ENCODE data around the gene PIP5K1B. TPM values are rescaled to one million over a fixed set of nuclear protein-coding genes. Genes with fewer than 3 reads are reported as not detected.

The PIP5K1B gene
- total RNA-seq, 1 experiment from 2014 or later = 0.20 TPM

GRCh38 chr9:68905129-68905528 lies 200.1 kb downstream of the PIP5K1B start:
- Histone ChIP-seq H3K9me3 (ENCODE audit: control insufficient read depth in 1 of 2, insufficient read depth in 1 of 2, low read depth in 1 of 2, low read length in 2 of 2) (no peaks in the 10 kb centered on the region), H3K4me1 (ENCODE audit: control insufficient read depth in 1 of 2, insufficient read depth in 2 of 2, low read length in 2 of 2) (no peaks in the 10 kb centered on the region), H3K27ac (ENCODE audit: low read depth, low read length) (no peak overlapping the region), H3K4me3 (replicated peaks in 1 of 2; ENCODE audit: low read depth in 1 of 2, low read length in 2 of 2) (no peak overlapping the region), H3K9ac (ENCODE audit: low read length) (no peak overlapping the region), H4K20me1 (ENCODE audit: insufficient read depth) (no peaks in the 10 kb centered on the region; the same call in 1 of the 2 replicates), H2AFZ (ENCODE audit: low read depth, low read length, poor library complexity, severe bottlenecking) (no peak overlapping the region), H3K4me2 (ENCODE audit: low read length) (no peak overlapping the region), H3K27me3 (ENCODE audit: insufficient read depth, low read length) (peaks cover 32% of the 10 kb centered on the region), H3K36me3 (ENCODE audit: control insufficient read depth in 1 of 2, insufficient read depth in 2 of 2, low read length in 2 of 2) (no peaks in the 10 kb centered on the region), H3K79me2 (ENCODE audit: insufficient read depth, low read length) (no peaks in the 10 kb centered on the region), H3K9me2 (ENCODE audit: insufficient read depth) (no peaks in the 10 kb centered on the region)
- ChIA-PET CTCF (no interaction called here), POLR2A (no interaction called here), RAD21 (ENCODE audit: low non-redundant PET in 1 of 2, low total read pairs in 2 of 2, uncharacterized antibody in 2 of 2, unreplicated experiment in 2 of 2) (no interaction called here)
- no TSS peak for BruUV-seq (replicated peaks)
- DNase-seq (ENCODE audit: low read depth, low spot score) = no peak
- no peak for ATAC-seq
- intact Hi-C loops (cut with micrococcal nuclease) = no loop called here
- TF ChIP-seq JUND (IDR thresholded peaks at IDR 0.05) = no peak
- no peak for TF ChIP-seq ZFX (IDR thresholded peaks at IDR 0.05)
- no peak for TF ChIP-seq CEBPB (IDR thresholded peaks at IDR 0.05; ENCODE audit: low read depth)
- no peak for TF ChIP-seq ATF3 (IDR thresholded peaks at IDR 0.05)
- TF ChIP-seq, protein P1, sequence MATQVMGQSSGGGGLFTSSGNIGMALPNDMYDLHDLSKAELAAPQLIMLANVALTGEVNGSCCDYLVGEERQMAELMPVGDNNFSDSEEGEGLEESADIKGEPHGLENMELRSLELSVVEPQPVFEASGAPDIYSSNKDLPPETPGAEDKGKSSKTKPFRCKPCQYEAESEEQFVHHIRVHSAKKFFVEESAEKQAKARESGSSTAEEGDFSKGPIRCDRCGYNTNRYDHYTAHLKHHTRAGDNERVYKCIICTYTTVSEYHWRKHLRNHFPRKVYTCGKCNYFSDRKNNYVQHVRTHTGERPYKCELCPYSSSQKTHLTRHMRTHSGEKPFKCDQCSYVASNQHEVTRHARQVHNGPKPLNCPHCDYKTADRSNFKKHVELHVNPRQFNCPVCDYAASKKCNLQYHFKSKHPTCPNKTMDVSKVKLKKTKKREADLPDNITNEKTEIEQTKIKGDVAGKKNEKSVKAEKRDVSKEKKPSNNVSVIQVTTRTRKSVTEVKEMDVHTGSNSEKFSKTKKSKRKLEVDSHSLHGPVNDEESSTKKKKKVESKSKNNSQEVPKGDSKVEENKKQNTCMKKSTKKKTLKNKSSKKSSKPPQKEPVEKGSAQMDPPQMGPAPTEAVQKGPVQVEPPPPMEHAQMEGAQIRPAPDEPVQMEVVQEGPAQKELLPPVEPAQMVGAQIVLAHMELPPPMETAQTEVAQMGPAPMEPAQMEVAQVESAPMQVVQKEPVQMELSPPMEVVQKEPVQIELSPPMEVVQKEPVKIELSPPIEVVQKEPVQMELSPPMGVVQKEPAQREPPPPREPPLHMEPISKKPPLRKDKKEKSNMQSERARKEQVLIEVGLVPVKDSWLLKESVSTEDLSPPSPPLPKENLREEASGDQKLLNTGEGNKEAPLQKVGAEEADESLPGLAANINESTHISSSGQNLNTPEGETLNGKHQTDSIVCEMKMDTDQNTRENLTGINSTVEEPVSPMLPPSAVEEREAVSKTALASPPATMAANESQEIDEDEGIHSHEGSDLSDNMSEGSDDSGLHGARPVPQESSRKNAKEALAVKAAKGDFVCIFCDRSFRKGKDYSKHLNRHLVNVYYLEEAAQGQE (IDR thresholded peaks at IDR 0.05; ENCODE audit: low read depth) = no peak
- TF ChIP-seq POLR2A (IDR thresholded peaks at IDR 0.05; ENCODE audit: borderline replicate concordance, extremely low read depth, insufficient read depth, insufficient read length) = no peak

DNA sequence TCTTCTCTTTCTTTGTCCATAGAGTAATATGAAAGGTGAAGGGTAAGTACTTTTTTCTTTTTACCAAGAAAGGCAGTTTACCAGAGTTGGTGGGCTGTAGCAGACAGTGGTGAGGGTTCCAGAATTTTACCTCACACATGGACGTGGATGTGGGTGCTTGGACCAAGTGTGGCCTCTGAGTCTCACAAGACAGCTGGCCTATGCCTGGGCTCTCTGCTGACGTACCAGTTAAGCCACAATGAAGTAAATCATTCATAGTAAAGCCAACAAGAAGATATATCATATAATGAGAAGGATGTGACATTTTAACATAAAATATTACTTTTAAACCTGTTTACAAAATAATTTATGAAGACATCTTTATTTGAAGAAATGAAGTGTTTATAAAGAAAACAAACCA lies 202.9 kb downstream of the PIP5K1B start:
- no peak overlapping the region for H3K4me2 ChIP-seq (ENCODE audit: low read length)
- H3K79me2 ChIP-seq (ENCODE audit: insufficient read depth, low read length) = no peaks in the 10 kb centered on the region
- H4K20me1 ChIP-seq (ENCODE audit: insufficient read depth) = no peaks in the 10 kb centered on the region
- no peak for DNase-seq (ENCODE audit: low read depth, low spot score)
- BruUV-seq (replicated peaks) = no TSS peak
- no peak for ATAC-seq
- H2AFZ ChIP-seq (ENCODE audit: low read depth, low read length, poor library complexity, severe bottlenecking) = no peak overlapping the region
- no peaks in the 10 kb centered on the region for H3K9me2 ChIP-seq (ENCODE audit: insufficient read depth)
- no peak overlapping the region for H3K9ac ChIP-seq (ENCODE audit: low read length)
- intact Hi-C loops (cut with micrococcal nuclease) = no loop called here
- no peak overlapping the region for H3K4me3 ChIP-seq (replicated peaks in 1 of 2; ENCODE audit: low read depth in 1 of 2, low read length in 2 of 2)
- peaks cover 33% of the 10 kb centered on the region for H3K27me3 ChIP-seq (ENCODE audit: insufficient read depth, low read length)
- ChIA-PET CTCF (no interaction called here), RAD21 (ENCODE audit: low non-redundant PET in 1 of 2, low total read pairs in 2 of 2, uncharacterized antibody in 2 of 2, unreplicated experiment in 2 of 2) (no interaction called here), POLR2A (no interaction called here)
- no peaks in the 10 kb centered on the region for H3K4me1 ChIP-seq (ENCODE audit: control insufficient read depth in 1 of 2, insufficient read depth in 2 of 2, low read length in 2 of 2)
- H3K36me3 ChIP-seq (ENCODE audit: control insufficient read depth in 1 of 2, insufficient read depth in 2 of 2, low read length in 2 of 2) = no peaks in the 10 kb centered on the region
- no peak overlapping the region for H3K27ac ChIP-seq (ENCODE audit: low read depth, low read length)
- H3K9me3 ChIP-seq (ENCODE audit: control insufficient read depth in 1 of 2, insufficient read depth in 1 of 2, low read depth in 1 of 2, low read length in 2 of 2) = no peaks in the 10 kb centered on the region
- TF ChIP-seq EZH2phosphoT487 (IDR thresholded peaks at IDR 0.05; ENCODE audit: borderline replicate concordance) (no peak), CBX3 (IDR thresholded peaks at IDR 0.05; ENCODE audit: low read depth) (no peak), YY1 (IDR thresholded peaks at IDR 0.05; ENCODE audit: extremely low read depth, insufficient replicate concordance, low read depth, low read length) (no peak), ZNF274 (IDR thresholded peaks at IDR 0.05; ENCODE audit: low read depth, low read length) (no peak), ZBTB33 (IDR thresholded peaks at IDR 0.05; ENCODE audit: extremely low read depth, insufficient replicate concordance, low read length) (no peak)
- TF ChIP-seq, protein P1 (IDR thresholded peaks at IDR 0.05; ENCODE audit: low read depth) = no peak

Measured in HCT116 (cell line).